IPS-20b (cell line): ENCODE measurements around the gene HAL.
"Not testable (repeated sequence)": the region's sequence is repeated elsewhere in the genome, so short reads cannot be mapped to it uniquely, and the experiment has no call there.

Experiments
- H3K27ac ChIP-seq: one replicate; pipeline ENCODE4 v1.5.1; 2013; ENCODE audit warnings: low read length
- H3K27me3 ChIP-seq: 2 replicates; pipeline ENCODE4 v1.6.1; 2013; ENCODE audit warnings: mild to moderate bottlenecking, low read length, inconsistent platforms; ENCODE audit not compliant: insufficient read depth
- H3K36me3 ChIP-seq: 2 replicates; pipeline ENCODE4 v1.6.1; 2013; ENCODE audit warnings: low read depth, mild to moderate bottlenecking, inconsistent platforms, low read length, moderate library complexity; ENCODE audit not compliant: insufficient read depth
- H3K4me1 ChIP-seq: 2 replicates; pipeline ENCODE4 v1.6.1; 2013; ENCODE audit warnings: mild to moderate bottlenecking, control low read depth, inconsistent platforms, low read length, moderate library complexity; ENCODE audit not compliant: insufficient read depth
- H3K4me3 ChIP-seq: 2 replicates; pipeline ENCODE4 v1.5.1; 2013; ENCODE audit warnings: mild to moderate bottlenecking, low read length, inconsistent platforms
- H3K9ac ChIP-seq: 2 replicates; pipeline ENCODE4 v1.6.1; 2013; ENCODE audit warnings: low read depth, mild to moderate bottlenecking, inconsistent platforms, low read length, moderate library complexity
- H3K9me3 ChIP-seq: 2 replicates; pipeline ENCODE4 v1.6.1; 2013; ENCODE audit warnings: mild to moderate bottlenecking, low read depth, low read length, inconsistent platforms; ENCODE audit not compliant: insufficient read depth

HAL gene

DNA sequence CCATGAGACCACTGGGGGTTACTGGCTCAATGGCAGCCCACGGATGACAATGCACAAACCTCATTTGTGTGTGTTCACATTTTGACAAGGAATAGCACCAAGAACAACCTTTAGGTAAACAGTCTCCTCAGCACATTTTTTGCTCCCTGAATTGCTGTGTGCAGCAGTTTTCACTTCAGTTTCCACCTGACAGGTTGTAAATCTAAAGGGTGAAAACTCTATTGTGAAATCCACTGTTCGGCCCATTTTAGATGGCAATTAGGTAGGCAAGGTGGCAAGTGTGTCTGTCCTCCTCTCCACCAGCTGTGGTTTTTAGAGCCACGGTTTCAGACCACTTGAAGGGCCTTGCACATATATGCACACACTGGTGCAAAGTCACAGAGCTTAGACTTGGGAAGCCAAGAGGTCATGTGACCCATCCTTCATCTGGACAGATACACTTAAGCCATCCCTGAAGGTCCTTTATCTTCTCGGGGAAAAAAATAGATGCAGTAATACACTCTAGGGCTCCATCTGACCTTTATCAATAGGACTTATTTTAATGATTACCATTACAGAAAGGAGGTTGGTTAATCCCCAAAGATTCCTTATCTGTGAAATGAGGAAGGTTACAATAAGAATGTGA lies 23.2 kb downstream of the HAL start:
- Histone ChIP-seq H3K27me3 (no peaks in the 10 kb centered on the region), H3K27ac (no peak overlapping the region), H3K4me1 (peaks cover 7% of the 10 kb centered on the region; the same call in 1 of the 2 replicates), H3K9me3 (no peaks in the 10 kb centered on the region), H3K4me3 (no peak overlapping the region), H3K9ac (no peak overlapping the region), H3K36me3 (no peaks in the 10 kb centered on the region)

DNA sequence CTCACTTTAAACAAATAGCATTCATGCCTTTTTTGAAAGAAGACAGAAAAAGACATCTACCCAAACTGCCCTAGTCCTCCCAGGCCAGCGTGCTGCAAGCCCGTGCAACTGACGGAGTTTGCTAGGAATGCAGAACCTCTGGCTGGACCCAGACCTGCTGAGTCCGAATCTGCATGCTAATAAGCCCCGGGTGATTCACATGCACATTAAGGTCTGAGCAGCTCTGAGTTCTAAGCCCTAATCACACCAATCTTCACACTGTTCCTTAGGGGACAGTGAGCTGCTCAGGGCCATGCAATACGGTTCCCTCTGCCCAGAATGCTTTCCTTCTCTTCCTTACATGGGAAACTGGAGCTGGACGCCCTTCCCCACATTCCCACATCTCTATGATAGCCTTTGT lies 25.2 kb downstream of the HAL start:
- Histone ChIP-seq H3K36me3 (no peaks in the 10 kb centered on the region), H3K27ac (no peak overlapping the region), H3K4me1 (peaks cover 4% of the 10 kb centered on the region; the same call in 1 of the 2 replicates), H3K9me3 (no peaks in the 10 kb centered on the region), H3K27me3 (no peaks in the 10 kb centered on the region), H3K9ac (no peak overlapping the region), H3K4me3 (no peak overlapping the region)

DNA sequence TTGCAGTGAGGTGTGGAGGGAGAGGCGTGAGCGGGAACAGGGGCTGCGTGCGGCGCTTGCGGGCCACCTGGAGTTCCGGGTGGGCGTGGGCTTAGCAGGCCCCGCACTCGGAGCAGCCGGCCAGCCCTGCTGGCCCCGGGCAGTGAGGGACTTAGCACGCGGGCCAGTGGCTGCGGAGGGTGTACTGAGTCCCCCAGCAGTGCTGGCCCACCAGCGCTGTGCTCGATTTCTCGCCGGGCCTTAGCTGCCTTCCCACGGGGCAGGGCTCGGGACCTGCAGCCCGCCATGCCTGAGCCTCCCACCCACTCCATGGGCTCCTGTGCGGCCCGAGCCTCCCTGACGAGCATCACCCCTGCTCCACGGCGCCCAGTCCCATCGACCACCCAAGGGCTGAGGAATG lies 27.0 kb downstream of the HAL start:
- H3K4me3 ChIP-seq, H3K36me3 ChIP-seq, H3K9me3 ChIP-seq, H3K9ac ChIP-seq, H3K4me1 ChIP-seq, H3K27ac ChIP-seq, H3K27me3 ChIP-seq: not testable (repeated sequence)

DNA sequence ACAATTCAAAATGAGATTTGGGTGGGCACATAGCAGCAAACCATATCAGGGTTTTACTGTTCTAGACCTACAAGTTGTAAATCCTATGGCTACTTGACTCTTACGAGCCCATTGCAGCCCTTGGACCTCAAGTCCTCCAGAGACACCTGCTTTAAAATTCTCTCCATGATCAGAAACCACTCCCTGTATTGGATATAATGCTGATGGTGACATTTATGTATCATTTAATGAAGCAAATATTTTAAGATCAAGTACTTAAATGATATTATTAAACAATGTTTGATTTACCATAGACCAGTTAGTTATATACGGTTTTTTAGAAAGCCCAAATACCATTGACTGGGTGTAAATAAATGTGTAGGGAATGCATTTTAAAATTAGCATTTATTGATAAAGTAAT lies 28.8 kb downstream of the HAL start:
- no peaks in the 10 kb centered on the region for H3K27me3 ChIP-seq
- H3K27ac ChIP-seq = no peak overlapping the region
- H3K9me3 ChIP-seq = no peaks in the 10 kb centered on the region
- H3K4me1 ChIP-seq = peaks cover 4% of the 10 kb centered on the region; the same call in 1 of the 2 replicates
- no peak overlapping the region for H3K4me3 ChIP-seq
- H3K9ac ChIP-seq = no peak overlapping the region
- no peaks in the 10 kb centered on the region for H3K36me3 ChIP-seq

DNA sequence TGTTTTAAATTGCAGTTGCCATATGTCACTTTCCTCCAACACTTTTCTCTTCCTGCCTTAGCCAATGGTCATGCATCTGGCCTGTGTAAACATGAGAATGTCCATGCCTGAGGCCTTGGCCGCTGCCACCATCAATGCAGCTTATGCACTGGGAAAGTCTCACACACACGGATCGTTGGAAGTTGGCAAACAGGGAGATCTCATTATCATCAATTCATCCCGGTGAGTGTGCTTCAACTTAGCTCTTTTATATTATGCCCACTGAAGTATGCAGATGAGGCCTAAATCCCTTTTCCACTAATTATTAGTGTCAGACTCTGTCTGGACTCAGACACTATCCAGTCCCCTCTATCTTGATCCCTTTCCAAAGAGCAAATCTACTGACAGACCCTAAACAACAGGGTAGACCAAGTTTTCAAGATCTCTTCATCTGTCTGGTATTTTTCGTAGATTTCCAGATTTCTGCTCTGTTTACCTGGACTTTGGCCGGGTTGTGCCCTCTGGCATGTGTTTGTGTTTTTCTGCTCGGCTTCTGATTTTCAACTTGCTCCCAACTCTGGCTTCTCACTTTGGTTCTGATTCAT lies 29.8 kb downstream of the HAL start:
- H3K9me3 ChIP-seq = no peaks in the 10 kb centered on the region
- no peaks in the 10 kb centered on the region for H3K27me3 ChIP-seq
- H3K9ac ChIP-seq = no peak overlapping the region
- peaks cover 4% of the 10 kb centered on the region; the same call in 1 of the 2 replicates for H3K4me1 ChIP-seq
- no peak overlapping the region for H3K4me3 ChIP-seq
- no peak overlapping the region for H3K27ac ChIP-seq
- H3K36me3 ChIP-seq = no peaks in the 10 kb centered on the region

DNA sequence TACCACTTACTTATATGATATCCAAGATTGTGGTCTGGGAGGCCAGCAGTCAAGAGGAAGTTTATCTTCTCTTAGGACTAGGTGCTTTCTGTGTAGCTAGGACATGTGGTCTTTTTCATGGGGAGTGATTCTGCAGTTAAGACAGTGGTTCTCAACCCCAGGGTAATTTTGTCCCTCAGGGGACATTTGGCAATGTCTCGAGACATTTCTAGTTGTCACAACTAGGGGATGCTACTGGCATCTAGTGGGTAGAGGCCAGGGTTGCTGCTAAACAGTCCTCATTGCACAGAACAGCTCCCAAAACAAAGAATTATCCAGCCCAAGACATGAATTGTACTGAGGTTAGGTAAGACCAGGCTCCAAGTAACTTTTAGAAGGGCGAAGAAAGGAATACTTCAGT lies 33.0 kb downstream of the HAL start:
- no peaks in the 10 kb centered on the region for H3K4me1 ChIP-seq
- no peaks in the 10 kb centered on the region for H3K9me3 ChIP-seq
- H3K27me3 ChIP-seq = no peaks in the 10 kb centered on the region
- no peak overlapping the region for H3K27ac ChIP-seq
- no peak overlapping the region for H3K9ac ChIP-seq
- H3K4me3 ChIP-seq = no peak overlapping the region
- H3K36me3 ChIP-seq = no peaks in the 10 kb centered on the region

DNA sequence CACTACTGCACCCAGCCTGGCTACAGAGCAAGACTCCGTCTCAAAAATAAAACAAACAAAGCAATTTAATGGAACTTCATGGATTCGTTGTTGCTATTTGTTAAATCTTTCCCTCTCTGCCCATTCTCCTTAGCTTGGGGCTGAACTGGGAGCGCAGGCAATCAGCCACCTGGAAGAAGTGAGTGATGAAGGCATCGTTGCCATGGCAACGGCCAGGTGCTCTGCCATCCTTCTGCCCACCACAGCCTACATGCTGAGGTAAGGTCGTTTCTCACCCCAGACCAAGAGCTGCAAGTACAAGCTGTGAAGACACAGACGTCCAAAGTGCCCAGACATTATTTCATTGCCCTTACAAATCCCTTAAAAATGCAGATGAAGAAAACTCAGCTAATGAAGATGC lies 33.9 kb downstream of the HAL start:
- H3K36me3 ChIP-seq = no peaks in the 10 kb centered on the region
- no peak overlapping the region for H3K4me3 ChIP-seq
- H3K9ac ChIP-seq = no peak overlapping the region
- no peak overlapping the region for H3K27ac ChIP-seq
- H3K9me3 ChIP-seq = no peaks in the 10 kb centered on the region
- H3K27me3 ChIP-seq = no peaks in the 10 kb centered on the region
- H3K4me1 ChIP-seq = peaks cover 2% of the 10 kb centered on the region; the same call in 1 of the 2 replicates

DNA sequence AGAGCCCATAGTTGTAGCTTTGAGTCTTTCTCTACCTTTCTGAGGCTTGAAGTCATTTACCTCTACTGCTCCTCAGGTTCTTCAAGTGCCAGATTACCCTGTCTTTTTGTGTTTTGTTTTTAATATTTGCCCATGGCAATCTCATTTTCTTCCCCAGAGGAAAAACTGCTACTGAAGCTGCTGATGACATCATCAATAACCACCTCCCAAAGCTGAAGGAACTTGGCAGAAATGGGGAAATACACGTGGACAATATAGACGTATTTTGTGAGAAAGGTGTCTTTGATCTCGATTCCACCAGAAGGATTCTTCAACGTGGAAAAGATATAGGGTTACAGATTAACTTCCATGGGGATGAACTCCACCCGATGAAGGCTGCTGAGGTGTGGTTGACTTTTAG lies 35.9 kb downstream of the HAL start:
- no peaks in the 10 kb centered on the region for H3K27me3 ChIP-seq
- H3K27ac ChIP-seq = no peak overlapping the region
- H3K4me1 ChIP-seq = peaks cover 5% of the 10 kb centered on the region; the same call in 1 of the 2 replicates
- H3K4me3 ChIP-seq = no peak overlapping the region
- no peaks in the 10 kb centered on the region for H3K9me3 ChIP-seq
- H3K36me3 ChIP-seq = no peaks in the 10 kb centered on the region
- no peak overlapping the region for H3K9ac ChIP-seq

DNA sequence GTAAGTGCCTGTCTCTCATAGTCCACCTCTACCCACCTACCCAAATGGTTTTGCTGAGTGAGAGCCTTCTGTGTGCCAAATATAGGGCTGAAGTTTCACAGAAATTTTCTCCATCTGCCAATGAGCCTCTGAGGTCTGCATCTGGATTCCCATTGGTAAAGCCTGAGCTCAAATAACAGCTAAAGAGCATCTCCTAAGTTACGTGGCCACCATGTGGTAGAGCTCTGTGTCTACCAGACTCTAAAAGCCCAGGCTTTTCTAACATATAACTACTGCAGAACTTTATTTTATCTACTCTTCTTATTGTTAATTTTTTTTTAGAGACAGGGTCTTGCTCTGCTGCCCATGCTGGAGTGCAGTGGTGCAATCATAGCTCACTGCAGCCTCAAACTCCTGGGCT lies 37.0 kb downstream of the HAL start:
- Histone ChIP-seq H3K9me3 (no peaks in the 10 kb centered on the region), H3K9ac (no peak overlapping the region), H3K36me3 (no peaks in the 10 kb centered on the region), H3K4me3 (no peak overlapping the region), H3K4me1 (peaks cover 5% of the 10 kb centered on the region; the same call in 1 of the 2 replicates), H3K27ac (no peak overlapping the region), H3K27me3 (no peaks in the 10 kb centered on the region)

DNA sequence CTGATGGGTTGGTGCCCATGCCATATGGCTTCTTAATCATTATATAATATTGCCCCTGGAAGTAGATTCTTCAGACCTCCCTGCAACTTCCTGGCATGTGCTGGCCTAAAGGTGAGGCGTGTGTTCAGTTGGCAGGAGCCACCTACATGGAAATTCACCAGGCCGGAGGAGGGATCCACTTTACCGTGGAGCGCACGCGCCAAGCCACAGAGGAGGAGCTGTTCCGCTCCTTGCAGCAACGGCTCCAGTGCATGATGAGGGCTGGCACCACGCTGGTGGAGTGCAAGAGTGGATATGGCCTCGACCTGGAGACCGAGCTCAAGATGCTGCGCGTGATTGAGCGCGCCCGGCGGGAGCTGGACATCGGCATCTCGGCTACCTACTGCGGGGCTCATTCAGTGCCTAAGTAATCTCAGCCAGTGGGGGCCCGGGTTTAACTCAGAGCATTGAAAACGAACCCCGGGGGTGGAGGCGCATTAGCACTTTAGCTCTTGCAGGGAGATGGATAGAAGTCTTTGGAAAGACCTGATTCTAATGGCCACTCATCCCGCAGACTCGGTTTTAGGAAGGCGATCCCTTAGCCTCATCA lies 39.5 kb downstream of the HAL start:
- Histone ChIP-seq H3K9ac (no peak overlapping the region), H3K4me3 (no peak overlapping the region; the same call in 1 of the 2 replicates)

DNA sequence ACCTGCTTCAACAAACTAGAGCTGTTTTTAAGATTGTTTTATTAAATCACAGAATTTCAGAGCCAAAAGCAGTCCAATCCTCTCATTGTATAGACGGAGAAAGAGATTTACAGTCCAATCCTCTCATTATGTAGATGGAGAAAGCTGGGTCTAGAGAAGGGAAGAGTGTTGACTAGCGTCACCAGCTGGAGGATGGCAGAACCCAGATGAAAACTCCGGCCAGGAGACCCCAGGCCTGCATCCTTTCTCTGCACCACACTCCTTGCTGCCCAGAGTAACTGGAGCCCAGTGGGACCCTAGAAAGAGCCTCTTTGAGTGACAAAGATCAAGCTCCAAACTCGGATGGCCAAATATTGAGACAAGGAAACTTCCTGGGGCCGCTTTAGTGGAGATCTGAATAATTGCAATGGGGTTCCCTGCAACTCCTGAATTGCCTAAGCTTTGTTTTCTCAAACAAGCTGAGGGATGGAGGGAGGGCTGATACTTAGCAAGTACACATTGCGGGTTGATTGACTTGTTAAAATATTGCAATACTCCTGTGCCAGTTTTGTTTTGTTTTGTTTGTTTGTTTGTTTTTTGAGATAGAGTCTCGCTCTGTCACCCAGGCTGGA lies 40.5 kb downstream of the HAL start:
- Histone ChIP-seq H3K4me3 (no peak overlapping the region), H3K36me3 (no peaks in the 10 kb centered on the region), H3K4me1 (peaks cover 5% of the 10 kb centered on the region; the same call in 1 of the 2 replicates), H3K27ac (no peak overlapping the region), H3K9ac (no peak overlapping the region), H3K27me3 (no peaks in the 10 kb centered on the region), H3K9me3 (no peaks in the 10 kb centered on the region)

More for the DNA sequence above, 39.5 kb downstream of the HAL start:
- Histone ChIP-seq H3K4me1 (peaks cover 5% of the 10 kb centered on the region; the same call in 1 of the 2 replicates), H3K9me3 (no peaks in the 10 kb centered on the region), H3K36me3 (no peaks in the 10 kb centered on the region), H3K27ac (no peak overlapping the region), H3K27me3 (no peaks in the 10 kb centered on the region)

DNA sequence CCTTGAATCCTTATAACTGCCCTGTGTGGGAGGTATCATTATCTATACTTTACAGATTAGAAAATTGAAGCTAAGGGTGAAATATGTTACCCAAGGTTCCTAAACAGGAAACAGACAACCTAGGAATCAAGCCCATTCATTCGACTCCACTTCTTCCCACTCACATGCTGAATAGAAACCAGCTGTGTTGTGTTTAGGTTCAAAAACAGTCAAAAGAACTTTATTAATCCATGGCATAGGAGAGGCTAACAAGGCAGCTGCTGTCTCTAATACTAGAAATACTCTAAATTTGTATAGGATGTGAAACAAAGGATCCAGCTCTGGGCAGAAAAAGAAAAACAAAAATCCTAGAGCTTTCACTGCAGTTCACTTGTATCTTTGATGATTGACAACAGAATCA lies 43.1 kb downstream of the HAL start:
- Histone ChIP-seq H3K27me3 (no peaks in the 10 kb centered on the region), H3K9me3 (no peaks in the 10 kb centered on the region), H3K4me1 (peaks cover 16% of the 10 kb centered on the region), H3K36me3 (no peaks in the 10 kb centered on the region), H3K27ac (no peak overlapping the region), H3K4me3 (no peak overlapping the region), H3K9ac (no peak overlapping the region)
